ENCODE measurements around the gene GAS5.

DNA sequence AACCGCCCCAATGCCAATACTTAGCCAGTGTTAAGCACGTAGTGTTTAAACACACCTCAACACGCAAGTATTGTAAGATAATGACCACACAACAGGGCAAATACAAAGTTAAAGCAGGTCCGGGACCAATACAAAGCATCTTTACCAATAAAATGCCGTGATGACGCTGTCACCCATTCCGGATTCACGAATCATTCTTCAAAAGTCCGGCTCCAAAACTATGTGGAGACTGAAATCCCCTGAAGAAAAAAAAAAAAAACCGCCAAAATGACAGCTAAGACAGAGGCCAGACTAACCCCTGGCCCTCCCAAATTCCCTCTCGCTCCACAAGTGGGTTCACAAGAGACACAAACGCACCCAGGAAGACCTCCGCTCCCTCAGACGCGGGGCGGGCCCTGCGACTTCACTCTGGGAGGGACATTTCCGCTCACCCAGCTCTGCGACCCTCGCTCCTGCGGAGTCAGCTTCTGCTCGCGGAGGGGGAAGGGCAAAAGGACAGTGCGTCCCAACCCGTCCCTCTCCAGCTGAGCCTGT lies 43.9 kb downstream of the GAS5 start:
- no peak for TF ChIP-seq POLR2A (IDR thresholded peaks at IDR 0.05)
- TF ChIP-seq, protein P1, sequence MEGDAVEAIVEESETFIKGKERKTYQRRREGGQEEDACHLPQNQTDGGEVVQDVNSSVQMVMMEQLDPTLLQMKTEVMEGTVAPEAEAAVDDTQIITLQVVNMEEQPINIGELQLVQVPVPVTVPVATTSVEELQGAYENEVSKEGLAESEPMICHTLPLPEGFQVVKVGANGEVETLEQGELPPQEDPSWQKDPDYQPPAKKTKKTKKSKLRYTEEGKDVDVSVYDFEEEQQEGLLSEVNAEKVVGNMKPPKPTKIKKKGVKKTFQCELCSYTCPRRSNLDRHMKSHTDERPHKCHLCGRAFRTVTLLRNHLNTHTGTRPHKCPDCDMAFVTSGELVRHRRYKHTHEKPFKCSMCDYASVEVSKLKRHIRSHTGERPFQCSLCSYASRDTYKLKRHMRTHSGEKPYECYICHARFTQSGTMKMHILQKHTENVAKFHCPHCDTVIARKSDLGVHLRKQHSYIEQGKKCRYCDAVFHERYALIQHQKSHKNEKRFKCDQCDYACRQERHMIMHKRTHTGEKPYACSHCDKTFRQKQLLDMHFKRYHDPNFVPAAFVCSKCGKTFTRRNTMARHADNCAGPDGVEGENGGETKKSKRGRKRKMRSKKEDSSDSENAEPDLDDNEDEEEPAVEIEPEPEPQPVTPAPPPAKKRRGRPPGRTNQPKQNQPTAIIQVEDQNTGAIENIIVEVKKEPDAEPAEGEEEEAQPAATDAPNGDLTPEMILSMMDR (IDR thresholded peaks at IDR 0.05) = no peak

Measured in Peyer's patch (tissue), 4 donors.